ENCODE measurements around the gene CTNNBL1.
A peak's percentile ranks its signal among the peaks of the same experiment; 100 is the strongest.
"Not testable (repeated sequence)": the region's sequence is repeated elsewhere in the genome, so short reads cannot be mapped to it uniquely, and the experiment has no call there.

The CTNNBL1 gene, protein sequence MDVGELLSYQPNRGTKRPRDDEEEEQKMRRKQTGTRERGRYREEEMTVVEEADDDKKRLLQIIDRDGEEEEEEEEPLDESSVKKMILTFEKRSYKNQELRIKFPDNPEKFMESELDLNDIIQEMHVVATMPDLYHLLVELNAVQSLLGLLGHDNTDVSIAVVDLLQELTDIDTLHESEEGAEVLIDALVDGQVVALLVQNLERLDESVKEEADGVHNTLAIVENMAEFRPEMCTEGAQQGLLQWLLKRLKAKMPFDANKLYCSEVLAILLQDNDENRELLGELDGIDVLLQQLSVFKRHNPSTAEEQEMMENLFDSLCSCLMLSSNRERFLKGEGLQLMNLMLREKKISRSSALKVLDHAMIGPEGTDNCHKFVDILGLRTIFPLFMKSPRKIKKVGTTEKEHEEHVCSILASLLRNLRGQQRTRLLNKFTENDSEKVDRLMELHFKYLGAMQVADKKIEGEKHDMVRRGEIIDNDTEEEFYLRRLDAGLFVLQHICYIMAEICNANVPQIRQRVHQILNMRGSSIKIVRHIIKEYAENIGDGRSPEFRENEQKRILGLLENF

DNA sequence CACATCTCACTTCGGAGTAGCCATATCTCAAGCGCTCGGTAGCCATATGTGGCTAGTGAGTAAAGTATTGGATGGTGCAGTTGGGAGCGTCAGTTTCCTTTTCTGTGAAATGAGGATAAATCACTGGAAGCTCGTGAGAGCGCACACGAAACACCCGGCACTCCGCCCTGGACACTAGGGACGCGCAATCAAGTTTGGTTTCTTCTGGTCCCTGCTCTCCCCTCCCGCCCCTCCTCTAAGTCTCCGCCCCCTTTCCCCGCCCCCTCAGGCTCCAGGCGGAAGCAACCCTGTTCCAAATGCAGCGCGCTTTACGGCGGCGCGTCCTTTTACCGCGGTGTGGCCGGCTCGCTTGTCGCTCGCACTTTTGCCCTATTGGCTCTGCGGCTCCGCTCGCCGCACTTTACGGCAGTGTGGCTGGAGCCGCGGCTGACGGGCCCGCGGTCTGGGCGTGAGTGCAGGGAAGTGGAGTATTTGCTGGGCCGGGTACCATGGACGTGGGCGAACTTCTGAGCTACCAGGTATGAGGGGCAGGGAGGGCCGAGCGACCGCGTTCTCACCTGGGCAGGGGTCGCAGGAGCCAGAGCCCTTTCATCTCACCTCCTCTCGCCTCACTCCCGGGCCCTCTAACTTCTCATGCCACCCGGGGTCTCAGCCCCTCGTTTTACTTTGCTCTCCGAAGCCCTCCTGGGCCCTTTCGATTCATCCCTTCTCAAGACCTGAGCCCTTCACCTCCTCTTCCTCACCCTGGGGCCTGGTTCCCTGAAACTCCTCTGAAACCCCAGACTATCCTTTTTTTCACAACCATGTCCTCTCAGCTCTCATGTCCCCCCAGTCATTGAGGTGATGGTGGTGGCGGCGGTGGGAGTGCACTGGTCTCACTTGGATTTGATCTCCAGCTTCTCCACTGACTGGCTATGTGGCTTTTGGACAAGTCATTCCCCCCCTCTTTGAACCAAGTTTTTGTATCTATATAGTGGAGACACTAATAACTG, at the start of gene CTNNBL1:
CTNNBL1 (plus strand) TSS at position 396 of the 992 bp plus-strand sequence; CDS start at position 489, 93 bp downstream.
- peak; percentile 96 to 97 for DNase-seq

DNA sequence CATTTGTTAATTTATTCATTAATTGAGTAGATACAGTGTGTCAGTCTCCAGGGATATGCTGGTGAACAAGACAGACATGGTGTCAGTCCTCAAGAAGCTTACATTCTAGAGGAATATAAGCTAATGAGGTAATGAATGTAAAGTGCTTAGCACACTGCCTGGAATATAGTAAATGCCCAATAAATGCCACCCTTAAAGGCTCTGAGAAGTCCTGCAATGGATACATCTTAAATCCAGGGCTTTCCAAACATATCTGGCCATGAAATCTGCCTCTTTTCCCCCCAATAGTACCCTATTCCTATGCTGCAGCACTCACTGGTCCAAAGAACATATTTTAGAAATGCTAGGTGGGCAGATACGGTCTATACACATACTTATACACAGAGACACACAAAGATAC, 49.2 kb upstream of the CTNNBL1 start:
- DNase-seq = no peak

DNA sequence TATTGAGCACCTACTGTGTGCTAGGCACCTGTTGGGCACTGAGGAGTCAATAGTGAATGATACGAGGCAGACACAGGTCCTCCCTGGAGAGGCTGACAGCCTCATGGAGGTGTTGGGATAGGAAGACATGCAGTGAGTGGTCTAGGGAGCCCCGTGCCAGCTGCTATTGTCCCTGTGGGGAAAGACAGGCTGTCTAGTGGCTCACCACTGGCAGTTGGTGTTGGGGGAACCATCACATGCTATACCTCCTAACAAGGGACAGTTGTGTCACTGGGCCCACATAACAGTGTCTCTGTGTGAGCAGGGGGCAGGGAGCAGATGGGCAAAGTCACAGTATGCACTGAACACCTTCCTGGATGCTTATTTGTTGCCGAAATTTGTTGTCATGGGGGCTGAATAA, 45.9 kb upstream of the CTNNBL1 start:
- no peak for DNase-seq

DNA sequence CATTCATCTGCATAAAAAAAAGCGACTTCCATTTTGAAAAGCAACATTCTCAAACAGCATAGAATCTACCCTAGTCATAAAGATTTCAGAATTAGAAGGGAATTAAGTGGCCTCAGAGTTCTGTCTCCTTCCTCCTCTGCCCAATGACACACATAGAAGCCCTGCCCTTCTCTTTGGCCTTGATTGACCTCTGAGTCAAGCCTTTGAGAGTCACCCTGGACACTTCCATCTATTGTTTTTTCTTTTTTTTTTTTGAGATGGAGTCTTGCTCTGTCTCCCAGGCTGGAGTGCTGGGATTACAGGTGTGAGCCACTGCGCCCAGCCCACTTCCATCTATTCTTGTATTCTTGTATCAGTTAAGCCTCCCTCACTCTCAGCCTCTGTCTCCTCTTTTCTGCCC, 44.8 kb upstream of the CTNNBL1 start:
- DNase-seq = no peak

DNA sequence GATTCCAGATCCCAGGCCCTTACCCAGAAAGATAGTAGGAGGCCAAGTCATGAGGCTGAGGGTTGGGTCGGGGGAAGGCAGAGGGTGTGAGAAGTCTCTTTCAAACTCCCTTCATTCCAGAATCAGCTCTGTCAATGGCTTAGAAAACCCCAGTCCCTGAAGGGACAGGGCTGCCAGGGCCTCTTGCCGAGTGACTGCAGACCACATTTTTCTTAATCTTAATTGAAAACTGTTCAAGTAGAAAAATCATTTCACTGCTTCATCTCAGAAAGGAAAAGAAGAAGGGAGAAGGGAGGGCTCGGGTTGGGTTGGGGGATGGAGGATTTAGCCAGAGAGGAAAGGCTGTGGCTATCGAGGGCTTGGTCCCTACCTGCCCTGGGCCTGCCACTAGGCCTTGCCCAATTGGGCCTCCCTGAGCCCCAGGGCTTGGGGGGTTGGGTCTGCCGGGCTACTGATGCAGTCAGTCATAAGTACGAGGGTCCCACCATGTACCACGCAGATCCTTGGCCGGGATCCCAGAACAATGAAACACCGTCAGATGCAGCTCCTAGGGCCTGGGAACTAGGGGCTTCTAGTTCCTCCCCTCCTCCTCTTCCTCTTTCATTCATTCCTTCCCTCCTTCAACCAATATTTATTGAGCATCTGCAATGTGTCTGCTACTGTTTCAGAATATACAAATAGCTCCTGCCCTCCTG, 44.0 kb upstream of the CTNNBL1 start:
- no peak for DNase-seq

DNA sequence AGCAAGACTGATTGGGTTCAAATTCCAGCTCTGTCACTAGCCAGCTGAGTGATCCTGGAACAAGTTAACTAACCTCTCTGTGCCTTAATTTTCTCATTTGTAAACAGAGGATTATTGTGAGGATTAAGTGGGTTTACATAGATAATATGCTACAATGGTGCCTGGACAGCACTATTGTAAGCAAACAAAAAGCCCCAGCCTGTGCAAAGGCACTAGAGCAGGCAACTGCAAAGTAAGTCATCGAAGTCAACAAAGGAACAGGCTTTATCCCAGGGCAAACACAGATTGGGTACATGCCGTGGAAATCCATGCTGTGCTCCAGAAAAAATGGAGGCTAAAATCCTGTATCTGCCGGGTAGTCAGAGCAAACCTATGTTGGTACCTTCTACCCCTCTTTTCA, 43.2 kb upstream of the CTNNBL1 start:
- DNase-seq = no peak

DNA sequence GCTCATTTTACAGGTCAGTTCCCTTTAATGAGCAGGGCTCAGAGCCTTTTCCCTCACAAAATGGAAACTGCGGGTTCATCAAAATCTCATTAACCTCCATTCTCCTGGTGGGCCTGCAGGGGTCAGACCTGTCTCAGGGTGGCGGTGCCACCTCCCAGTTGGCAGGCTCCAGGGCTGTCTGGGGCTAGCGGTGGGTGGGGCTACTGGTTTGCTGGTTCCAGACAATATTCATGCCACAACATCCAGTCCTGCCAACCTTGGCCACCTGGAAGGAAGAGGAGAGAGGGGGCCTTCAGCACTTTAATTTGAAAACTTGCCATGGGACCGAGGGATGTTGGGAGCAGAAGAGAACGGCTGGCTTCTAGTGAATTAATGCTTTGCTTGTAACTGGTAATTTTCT, 41.9 kb upstream of the CTNNBL1 start:
- peak; percentile 41 to 55 for DNase-seq

DNA sequence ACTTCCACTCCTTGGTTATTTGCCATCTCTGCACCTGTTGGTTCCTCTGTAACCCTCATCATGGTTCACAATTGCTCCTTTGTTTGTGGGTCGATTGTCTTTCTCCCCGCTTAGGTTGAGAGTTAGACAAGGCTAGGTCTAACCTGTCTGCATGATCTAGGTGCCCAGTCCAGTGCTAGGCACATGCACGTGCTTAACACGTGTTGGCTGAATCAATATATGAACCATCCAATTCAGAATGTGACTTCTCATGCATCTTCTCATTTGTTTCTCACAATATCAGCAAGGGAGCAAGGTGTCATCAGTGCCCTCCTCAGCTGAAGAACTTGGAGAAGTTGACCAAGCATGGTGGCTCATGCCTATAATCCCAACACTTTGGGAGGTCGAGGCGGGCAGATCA, 36.9 kb upstream of the CTNNBL1 start:
- DNase-seq = no peak

DNA sequence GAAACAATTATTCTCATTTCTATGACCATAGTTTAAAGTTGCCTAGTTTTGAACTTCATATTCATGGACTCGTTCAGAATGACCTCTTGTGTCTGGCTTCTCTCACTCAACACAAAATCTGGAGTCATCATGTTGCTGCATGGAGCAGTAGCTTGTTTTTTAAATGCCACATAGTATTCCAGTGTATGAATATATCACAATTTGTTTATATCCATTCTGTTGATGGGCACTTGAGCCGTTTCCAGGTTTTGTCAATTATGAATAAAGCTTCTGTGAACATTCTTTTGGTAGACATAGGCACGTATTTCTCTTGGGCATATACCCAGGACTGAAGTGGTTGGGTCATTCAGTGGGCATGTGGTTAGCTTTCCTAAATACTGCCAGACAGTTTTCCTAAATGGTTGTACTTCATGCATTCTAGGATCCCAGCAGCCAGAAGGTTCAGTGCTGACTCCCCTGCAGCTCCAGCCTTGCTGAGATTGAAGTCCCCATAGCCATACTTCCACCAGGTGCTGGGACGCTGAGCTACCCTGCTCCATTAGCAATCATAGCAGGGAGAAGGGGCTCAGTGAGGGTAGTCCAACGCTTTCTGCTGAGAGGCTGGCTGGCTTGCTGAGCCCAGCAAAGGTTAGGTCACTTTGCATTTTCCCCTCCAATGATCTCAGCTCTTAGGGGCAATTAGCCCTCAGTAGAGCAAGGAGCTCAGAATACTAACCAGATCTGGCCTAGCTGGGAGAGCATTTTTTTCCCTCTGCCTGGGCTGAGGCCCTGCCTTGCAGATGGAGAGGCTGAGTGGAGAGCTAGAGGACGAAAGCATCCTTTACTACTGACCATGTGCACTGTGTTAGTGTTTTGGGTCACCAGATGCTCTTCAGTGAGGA, 35.7 kb upstream of the CTNNBL1 start:
- DNase-seq = no peak

DNA sequence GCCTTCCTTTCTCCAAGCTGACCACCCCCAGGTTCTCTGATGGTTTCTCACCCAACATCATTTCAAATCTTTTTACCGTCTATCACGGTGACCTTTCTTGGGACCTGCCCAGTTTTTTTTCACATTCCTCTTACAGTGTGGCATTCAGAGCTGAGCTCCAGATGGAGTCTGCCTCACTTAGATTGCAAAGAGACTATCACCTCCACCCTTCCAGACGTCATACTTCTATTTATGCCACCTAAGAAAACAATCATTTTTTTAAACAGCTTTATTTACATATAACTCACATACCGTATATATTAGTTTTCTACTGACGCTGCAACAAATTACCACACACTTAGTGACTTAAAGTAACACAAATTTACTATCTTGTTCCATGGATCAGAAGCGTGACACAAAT, 32.3 kb upstream of the CTNNBL1 start:
- DNase-seq = no peak

DNA sequence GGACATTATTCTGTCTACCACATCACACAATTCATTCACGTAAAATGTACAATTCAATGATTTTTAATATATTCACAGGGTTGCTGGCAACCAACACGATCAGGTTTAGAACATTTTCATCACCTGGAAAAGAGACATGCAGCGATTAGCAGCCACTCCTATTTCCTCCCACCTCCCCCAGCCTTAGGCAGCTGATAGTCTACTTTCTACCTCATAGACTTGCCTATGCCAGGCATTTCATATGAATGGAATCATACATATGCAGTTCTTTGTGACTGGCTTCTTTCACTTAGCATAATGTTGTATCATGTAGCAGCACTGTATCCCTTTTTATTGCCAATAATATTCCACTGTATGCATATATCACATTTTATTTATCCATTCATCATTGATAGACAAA, 31.5 kb upstream of the CTNNBL1 start:
- DNase-seq = no peak

DNA sequence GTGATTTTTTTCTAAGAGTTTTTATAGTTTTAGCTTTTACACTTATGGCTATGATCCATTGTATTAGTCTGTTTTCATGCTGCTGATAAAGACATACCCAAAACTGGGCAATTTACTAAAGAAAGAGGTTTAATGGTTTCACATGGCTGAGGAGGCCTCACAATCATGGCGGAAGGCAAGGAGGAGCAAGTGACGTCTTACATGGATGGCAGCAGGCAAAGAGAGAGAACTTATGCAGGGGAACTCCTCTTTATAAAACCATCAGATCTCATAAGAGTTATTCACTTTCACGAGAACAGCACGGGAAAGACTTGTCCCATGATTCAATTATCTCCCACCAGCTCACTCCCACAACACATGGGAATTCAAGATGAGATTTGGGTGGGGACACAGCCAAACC, 29.2 kb upstream of the CTNNBL1 start:
- DNase-seq = not testable (repeated sequence)

DNA sequence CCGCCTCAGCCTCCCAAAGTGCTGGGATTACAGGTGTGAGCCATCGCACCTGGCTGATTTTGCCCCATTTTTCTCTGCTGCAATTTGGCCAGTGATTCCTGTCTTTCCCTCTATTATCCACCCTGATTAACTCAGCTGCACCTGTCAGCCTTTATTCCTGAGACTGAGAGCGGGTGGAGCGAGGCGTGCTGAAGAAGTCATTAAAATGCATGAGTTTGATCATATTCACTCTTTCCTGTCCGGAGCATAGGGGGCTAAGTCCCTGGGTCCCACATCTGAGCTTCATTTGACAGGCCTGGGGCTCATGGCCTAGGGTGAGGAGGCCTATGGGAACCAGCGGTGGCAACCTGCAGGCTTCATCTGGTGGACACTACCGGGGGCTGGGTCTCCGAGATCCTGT, 25.7 kb upstream of the CTNNBL1 start:
- DNase-seq = no peak

DNA sequence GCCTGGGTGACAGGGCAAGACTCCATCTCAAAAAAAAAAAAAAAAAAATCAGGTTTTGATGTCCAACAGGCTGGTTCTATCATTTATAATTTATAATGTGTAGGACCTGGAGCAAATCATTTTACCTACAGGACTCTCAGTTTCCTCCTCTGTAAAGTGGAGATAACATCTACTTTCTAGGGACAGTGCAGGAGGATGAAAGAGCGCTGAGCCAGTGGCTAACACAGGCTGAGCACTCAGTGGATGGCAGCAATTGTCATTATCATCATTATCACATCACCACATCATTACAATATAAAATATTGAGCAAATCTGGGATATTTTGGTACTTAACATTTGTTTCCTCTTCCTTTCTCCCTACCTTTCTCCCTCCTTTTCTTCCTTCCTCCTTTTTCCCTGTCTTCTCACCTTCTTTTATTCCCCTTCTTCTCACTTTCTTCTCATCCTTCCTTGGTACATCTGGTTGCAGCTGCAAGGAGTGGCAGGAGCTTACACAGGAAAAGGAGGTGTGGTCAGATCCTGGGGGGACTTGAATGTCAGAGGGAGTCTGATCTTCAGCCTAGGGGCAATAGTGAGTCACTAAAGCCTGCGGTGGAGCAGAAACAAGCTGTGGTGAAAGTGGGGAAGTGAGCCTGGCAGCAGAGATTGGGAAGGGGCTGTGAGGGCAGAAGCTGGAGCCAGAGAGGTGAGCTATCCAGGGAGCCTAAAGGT, 24.6 kb upstream of the CTNNBL1 start:
- peak; percentile 29 to 40 for DNase-seq

DNA sequence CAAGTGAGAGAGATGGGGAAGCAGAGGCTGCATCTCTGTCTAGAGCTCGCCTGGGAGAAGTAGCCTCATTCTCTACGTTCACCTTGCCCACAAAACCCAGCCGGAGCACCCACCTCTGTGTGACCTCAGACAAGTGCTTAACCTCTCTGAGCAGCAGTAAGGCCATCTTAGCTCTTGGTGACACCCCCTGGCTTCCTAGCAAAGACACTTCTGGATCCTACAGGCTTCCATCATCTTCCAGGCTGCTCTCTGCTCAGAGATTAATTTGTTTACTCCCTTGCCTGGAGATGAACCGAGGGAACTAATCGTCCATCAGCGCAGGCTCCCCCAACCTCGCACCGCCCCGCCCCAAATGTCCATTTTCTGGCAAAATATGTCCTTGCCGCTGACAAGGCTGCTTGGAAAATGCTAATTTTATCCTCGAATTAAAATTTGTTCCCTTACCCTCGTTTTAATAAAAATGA, 24.0 kb upstream of the CTNNBL1 start:
- no peak for DNase-seq

DNA sequence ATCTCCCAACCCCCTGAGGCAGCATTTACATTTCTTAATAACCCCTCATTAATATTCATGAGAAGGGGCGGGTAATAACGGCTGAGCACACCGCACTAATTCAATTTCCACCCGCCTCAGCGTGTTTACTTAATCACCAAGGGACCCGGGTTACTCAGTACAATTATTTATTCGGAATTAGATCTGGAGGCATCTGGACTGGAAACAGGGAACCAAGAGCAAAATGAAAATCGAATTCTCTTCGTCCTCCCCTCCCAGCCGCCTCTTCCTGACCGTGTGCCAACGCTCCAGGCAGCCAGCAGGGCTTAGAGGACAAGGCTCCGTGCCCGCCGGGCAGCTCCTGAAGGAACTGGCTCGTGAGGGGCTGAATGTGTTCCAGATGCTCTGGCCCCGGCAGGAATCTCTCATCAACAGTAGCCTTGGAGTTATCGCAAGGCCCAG, 23.5 kb upstream of the CTNNBL1 start:
- no peak for DNase-seq

DNA sequence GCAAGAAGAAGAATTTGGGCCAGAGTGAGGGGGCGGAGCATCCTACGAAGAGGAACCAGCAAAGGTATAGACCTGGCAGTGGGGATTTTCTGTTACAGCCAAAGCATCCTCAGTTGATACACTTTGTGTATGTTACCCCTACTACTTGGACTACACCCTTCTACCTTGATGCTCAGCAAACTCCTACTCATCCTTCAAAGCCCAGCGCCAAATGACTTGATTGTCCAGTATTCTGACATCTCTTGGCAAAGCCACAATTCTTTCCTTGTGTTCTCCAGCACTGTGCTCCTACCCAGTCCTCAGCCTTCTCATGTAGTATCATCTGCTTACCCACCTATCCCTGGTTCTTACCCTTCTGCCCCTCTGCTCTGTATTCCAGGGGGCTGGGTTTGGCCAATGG, 21.7 kb upstream of the CTNNBL1 start:
- DNase-seq = no peak

DNA sequence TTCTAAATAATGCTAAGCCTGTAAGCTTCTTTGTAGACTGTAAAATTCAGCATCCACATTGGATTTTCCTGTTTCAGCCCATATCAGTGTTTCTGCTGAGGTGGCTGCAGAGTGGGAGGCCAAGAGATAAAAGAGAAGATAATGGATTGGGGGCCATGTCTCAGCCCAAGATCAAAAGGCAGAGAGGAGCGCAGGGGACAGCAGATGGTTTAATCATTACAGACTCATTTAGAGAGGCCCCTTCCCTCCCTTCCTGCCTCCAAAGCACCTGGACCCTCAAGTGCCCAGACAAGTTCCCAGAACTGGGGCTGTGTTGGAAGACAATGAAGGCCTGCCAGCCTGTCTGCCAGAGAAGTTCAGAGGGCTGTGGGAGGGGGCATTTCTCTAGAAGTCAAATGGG, 20.4 kb upstream of the CTNNBL1 start:
- no peak for DNase-seq

DNA sequence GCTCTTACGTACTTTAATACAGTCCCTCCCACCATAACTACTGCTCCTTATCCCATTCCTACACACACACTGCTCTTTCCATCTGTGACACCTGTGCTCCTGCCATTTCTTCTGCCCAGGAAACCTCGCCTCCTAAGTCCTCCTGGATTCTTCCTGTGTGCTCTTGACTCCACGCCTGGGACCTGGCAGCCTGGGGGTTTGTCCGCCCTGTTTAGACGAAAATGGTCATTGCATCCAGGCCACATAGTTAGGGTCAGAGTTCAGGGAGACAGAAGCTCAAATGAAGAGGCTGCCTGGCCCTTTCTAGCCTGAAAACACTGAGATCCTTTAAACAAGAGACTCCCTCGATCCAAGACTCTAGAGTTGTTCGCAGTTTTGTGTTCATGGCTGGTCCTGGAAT, 17.4 kb upstream of the CTNNBL1 start:
- DNase-seq = no peak

DNA sequence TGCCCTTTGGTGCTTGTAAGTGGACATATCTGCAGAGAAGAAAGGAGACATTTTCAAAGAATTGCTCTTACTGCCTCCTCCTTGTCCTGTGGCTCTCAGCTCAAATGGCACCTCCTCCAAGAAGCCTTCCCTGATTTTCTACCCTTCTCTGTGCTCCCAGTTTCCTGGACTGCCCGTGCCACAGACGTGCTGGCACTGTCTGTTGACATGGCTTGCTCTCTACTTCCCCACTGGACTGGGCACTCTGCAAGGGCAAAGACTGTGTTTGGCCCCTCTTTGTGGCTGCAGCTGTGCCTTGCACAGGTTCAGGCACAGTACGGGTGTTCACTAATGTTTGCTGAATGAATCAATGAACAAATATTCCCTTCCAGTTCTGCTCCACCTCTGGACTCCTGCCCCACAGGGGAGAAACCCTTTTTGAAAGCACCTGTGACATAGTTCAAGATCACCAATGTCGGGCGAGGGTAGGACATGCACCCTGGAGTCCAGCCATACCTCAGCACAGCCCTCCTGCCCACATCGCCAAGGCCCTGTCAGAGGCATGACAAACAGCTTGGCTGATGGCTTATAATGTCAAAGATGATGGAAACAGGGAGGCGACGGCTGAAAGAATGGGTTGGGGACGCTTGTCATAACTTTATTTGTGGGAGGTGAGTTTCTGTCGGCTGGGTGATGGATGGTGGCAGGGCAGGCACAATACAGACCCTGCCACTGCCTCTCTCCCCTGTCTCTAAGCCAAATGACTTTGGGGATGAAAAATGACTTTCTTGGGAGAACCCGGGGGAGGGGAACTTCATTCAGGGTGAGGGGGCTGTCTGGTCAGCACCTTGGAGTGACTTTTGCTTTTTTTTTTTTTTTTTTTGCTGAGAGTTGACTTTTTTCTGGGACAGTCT, 15.6 kb upstream of the CTNNBL1 start:
- DNase-seq = no peak
